SKM-1 treated with dmso at 0.1 percent for 144 hours (cell line): ENCODE results near the gene ZNF124.
"Not testable (repeated sequence)": the region's sequence is repeated elsewhere in the genome, so short reads cannot be mapped to it uniquely, and the experiment has no call there.

ENCODE experiments used
- DNase-seq: peaks from one replicate; lab custom pipeline; 2025; ENCODE audit not compliant: unreplicated experiment; lab: John Stamatoyannopoulos, UW

Gene ZNF124

DNA sequence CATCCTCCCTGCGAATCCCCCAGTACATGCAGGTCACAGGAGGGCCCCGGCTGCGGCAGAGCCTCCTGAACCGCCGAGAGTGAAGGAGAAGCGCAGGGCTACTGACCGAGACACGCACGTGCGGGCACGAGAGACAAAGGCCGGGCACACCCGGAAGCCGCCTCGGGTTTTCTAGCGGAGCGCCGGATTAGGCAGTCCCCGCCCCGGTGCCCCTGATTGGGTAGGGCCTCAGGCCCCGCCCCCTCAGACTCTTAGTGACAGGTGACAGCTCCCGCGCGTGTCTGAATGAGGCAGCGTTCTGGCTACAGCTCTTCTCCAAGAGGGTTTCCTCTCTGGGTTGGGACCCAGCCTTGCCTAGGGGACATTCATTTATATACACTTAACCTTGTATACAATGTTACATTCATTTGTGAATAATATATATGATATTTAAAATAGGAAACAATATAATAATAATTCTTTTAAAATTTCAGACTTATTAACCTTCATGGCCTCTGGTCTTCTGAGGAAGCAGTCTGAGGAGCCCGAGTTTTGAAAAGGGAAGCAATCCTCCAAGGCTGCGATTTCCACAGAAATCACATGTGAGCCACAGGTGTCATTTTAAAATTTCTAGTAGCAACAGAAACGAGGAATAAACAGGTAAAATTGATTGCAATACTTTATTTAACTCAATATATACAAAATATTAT lies at the start of gene ZNF124:
Gene ZNF124, minus strand, starts transcription at position 146 of the 689 bp plus-strand sequence. Its CDS starts 143 bp downstream, at position 3.
- peak; percentile 62 for DNase-seq

DNA sequence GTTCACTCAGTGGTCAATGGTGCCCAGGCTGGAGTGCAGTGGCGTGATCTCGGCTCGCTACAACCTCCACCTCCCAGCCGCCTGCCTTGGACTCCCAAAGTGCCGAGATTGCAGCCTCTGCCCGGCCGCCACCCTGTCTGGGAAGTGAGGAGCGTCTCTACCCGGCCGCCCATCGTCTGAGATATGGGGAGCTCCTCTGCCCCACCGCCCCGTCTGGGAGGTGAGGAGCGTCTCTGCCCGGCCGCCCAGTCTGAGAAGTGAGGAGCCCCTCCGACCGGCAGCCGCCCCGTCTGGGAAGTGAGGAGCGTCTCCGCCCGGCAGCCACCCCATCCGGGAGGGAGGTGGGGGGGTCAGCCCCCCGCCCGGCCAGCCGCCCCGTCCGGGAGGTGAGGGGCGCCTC lies 48.5 kb upstream of the ZNF124 start:
- DNase-seq = not testable (repeated sequence)

DNA sequence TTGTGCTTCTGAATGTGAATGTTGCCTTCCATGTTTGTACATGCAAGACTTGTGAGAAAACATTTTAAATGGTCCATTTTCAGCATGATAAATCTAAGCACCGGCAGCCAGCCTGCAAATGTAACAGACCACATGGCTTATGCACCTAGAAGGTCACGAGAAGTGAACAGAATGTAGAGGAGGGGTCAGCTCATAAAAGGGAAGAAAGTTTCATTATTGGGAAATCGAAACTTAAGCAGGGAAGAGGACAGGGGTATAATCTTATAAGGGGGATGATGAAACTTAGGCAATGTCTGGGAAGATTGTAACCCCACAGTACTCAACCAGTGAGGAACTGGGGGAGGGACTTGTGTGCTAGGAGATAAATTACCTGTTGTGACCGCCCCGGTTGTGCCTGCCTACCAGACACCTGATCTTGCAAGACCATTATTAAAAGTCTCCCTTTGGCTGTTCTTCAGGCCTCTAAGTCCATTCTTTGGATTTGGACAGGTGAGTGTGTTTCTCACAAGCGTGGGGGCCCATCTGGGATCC lies 46.4 kb upstream of the ZNF124 start:
- peak; percentile 17 for DNase-seq

DNA sequence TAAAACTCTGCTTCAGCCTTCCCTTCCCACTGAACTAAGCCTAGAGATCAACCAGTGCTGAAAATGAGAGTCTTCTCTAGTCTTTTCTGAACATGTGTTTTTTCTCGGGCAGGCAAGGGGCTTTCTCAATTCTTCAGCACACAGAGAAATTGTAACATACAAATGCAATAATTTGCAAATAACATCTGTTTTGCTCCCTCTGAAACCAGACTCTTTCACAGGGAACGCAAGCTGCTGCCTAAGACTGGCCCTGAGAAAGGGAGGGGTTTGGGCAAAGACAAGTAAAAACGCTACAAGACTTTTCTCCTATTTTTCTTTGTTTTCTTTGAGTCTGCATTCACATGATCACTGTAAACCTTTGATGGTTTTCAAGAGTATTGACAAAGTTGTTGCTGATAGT lies 44.4 kb upstream of the ZNF124 start:
- DNase-seq = no peak

DNA sequence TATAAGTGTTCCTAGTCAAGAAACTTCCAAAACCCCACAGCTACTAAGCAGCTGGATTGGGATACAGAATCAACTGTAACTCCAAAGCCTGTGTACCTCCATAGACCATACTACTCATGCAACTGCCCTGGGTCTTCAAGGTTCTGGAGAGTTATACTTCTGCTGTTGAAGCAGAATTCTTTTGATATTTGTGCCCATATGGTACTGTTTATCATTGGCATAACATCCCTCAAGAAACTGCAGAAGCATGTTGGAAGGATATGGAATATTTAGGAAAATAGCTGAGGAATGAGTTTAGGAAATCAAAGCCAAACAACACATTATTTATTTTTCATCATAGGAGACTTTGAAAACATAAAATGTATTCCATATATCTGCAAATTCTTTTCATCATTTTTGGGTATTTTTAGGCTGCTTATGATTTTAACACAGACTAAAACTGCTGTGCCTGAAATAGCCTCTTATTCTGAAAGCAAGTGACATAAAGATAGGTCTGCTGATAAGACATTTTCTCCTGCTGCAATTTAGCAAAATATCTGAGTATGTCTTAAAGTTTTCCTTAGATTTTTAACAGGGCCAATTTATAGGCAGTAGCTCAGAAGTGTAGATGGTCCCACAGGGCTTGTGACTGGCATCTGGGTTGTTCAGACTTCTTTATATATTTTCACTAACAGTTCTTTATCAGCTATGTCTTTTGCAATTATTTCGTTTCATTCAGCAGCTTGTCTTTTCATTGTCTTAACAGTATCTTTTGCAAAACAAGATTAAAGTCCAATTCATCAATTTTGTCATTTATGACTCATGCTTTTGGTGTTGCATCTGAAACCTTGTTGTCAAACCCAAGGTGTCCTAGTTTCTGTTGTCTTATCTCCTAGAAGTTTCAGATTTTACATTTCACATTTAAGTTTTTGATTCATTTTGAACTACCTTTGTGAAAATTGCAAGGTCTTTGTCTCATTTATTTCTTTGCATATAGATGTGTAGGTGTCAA lies 41.1 kb upstream of the ZNF124 start:
- no peak for DNase-seq

DNA sequence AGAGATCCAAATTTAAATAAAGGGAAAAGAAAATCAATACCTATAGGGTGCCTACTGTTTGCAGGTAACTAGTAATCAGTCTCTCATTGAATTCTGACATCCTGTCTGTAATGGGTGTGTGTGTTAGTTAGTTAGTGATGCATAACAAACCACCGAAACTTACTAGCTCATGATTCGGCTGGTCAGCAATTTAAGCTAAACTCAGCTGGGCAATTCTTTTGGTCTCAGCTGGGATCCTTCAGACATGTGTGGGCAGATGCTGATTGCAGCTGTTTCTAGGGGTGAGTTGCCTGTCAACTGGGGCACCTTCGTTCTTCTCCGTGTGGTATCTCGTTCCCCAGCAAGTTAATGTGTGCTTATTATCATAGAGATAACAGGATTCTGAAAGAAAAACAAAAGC lies 40.2 kb upstream of the ZNF124 start:
- DNase-seq = no peak

DNA sequence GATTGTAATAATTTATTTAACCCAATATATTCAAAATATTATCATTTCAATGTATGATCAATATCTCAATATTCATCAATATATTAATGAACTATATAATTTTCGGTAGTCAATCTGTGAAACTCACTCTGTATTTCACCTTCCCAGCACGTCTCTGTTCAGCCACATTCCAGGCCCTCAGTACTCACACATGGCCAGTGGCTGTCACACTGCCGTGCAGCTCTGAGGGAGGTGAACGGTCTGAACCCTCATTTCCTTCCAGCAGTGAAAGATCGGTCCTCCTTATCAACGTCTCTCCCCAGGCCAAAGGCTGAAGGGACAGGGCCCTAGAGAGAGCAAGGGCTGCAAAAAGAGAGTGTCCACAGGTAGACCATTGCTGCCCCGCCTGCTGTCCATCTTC lies 39.5 kb upstream of the ZNF124 start:
- DNase-seq = no peak

DNA sequence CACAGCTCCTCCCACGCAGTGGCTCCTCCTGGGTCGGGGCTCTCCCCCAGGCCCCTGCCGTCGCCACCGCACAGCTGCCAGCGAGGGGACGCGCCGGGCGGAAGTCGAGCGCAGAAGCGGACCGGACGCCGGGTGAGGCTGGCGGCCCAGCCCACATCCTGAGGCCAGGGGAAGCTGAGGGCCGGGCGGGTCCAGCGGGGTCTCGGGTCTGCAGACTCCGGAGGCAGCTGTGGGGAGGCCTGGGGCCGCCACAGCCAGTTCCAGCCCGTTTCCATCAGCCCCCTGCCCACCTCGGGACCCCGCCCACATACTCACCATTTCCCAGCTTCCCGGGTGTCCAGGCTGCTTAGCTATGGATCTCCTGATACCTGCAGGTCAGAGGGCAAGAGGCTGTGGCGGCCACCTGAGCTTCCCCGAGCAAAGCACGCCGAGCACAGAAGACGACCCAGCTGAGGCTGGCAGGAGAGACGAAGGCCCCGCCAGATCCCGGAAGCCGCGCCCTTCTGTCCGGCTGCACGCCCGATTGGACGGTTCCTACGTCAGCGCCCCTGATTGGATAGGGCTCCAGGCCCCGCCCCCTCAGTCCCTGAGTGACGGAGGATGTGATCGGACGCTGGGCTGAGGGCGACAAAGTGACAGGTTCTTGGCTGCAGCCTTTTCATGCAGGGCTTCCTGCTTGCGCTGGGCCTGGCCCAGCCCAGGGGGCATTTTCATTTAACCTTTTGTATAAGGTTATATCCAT lies 38.7 kb upstream of the ZNF124 start:
- peak; percentile 99 for DNase-seq

DNA sequence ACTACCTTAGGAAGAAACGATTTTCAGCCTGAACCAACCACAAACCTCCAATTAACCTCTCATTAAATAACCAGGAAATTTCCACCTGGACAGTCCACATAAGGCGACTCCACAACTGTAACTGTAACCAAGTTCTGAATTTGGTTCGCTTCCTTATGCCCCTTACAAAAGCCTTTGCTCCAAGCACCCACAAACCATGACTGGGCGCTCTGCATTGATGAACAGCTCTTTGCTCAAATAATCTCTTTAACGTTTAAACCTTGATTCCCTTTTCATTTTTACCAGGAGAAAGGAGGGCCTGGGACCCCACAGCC lies 38.2 kb upstream of the ZNF124 start:
- DNase-seq = no peak

DNA sequence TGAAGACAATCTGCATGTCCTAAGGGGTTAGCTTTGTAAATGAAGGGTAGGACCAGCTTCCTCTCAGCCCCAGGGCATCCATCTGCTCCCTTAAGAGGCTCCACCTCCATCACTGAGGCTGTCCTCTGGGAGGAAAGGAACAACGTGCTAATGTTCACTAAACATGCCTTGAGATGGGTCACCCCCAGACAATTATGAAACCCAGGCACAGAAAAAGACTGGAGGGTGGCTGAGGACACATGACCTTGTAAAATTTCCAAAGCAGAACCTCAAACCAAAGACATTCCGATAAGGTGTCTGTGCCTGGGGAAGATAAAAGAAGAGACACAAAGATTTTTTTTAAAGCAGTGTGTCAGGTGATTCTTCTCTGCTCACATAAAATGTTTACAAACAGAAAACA lies 37.6 kb upstream of the ZNF124 start:
- no peak for DNase-seq

DNA sequence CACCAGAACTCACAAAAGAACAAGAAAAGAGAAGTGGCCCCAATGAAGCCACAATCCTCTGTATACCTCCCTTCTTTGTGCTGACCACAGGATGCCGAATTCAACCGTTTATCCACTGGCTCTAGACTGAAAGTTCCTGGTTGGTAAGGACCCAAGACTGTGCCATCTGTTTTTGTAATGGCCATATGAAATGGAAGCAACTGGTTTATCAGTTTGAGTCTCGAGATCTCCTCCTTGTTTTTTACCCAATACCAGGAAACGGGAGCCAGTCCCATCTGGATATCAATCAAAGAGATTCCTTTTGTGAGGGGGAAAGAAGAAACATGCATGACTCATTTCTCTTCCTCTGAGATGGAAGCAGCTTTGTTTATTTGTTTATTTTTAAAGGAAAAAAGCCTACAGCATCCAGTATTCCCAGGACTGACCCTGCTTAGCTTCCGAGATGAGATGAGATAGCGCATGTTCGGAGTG lies 32.4 kb upstream of the ZNF124 start:
- peak; percentile 46 for DNase-seq

DNA sequence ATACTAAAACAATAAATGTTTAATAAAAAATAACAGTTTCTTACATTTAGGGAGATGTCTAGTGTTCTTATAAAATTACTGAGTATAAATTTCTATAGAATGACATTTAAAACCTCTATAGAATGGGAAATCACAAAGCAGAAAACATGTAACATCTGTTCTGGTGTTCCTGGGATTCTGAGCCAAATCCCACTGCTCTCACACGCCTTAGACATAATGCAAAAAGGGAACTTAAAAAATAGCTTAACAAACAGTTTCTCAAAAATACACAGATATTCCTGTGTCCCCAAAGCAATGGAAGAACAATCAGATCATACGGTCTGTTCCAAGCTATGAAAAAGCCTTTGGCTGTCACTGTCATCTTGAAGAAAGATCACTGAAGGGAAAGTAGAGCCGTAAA lies 27.0 kb upstream of the ZNF124 start:
- no peak for DNase-seq

DNA sequence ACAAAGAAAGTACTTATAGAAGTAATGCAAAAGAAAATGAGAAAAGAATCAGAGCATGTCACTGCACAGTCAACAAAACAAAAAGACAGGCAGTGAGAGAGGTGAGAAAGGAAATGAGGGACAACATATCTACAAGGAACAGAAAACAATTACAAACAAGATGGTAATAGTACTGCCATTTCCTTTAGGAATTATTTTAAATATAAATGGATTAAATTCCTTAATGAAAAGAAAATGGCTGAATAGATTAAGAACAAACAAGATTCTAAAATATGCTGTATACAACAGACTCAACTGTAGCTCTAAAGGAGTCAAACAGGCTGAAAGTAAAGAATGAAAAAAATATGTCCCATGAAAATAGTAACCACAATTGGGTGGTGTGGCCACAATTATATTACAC lies 22.1 kb upstream of the ZNF124 start:
- no peak for DNase-seq

DNA sequence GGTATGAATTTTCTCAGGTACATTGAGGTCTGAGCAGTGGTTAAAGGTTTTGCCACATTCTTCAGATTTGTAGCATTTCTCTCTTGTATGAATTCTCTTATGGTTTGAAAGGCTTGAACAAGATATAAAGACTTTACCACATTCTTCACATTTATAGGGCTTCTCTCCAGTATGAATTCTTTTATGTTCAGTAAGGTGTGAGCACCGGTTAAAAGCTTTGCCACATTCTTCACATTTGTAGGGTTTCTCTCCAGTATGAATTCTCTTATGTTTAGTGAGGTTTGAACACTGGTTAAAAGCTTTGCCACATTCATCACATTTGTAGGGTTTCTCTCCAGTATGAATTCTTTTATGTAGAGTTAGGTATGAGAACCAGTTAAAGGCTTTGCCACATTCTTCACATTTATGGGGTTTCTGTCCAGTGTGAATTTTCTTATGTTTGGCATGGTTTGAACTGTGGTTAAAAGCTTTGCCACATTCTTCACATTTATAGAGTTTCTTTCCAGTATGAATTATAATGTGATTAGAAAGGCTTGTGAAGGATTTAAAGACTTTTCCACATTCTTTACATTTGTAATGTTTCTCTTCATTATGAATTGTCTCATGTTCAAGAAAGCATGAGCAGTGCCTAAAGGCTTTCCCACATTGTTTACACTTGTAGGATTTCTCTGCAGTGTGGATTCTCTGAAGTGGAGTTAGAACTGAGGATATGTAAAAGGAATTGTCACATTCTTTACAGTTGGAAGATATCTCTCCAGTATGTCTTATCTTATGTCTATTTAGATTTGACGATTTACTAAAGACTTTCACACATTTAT lies 18.4 kb upstream of the ZNF124 start:
- DNase-seq = no peak

DNA sequence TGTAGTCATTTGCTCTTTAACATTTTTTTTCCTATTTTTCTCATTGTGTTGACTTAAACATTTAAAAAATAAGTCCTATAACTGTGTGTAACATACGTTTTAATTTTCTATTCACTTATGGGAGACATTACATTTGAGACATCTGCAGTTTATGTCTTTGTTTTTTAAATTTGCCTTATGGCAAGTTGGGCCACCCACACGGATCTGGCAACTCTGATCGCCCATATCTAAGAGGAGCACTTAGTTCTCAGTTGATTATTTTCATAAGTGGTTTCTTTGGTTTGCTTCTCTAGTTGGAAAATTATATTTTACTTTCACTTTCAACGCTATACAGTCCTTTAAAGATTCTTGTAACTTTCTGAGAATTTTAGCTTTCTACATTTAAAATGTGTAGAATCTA lies 13.8 kb upstream of the ZNF124 start:
- DNase-seq = no peak

DNA sequence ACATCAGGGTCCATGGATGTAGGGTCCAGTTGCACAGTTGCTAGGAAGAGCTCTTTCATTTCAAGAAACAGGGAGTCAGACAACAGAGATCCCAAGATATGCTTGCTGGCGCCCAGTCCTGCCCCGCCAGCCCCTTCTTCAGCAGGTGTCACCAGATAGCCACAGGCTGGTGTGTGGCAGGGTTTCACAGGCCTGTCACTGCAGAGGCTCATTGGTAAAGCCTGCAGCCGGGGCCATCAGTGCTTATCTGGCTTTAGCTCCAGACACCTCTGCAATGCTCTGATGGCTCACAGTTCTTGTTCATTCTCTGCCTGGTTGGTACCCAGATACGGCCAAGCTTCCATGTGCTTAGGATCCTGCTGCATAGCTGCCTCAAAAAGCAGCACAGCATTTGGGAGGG lies 12.4 kb upstream of the ZNF124 start:
- no peak for DNase-seq

DNA sequence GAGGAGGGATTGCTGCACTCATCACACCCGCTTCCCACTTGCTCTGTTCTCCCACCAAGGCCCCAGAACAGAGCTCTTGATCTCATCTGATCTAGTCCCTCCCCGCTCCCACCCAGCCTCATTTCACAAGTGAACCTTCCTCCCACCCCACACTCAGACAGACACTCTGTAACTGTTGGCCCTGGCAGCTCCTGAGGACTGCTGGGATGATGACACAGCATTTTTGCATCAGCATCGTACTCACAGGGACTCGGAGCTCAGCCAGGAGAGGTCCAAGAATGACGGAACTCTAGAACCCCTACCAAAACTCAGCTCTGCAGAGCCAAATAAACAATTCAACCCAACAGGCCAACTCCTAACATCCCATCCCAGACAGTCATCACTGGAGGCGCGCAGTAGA lies 11.2 kb upstream of the ZNF124 start:
- no peak for DNase-seq

DNA sequence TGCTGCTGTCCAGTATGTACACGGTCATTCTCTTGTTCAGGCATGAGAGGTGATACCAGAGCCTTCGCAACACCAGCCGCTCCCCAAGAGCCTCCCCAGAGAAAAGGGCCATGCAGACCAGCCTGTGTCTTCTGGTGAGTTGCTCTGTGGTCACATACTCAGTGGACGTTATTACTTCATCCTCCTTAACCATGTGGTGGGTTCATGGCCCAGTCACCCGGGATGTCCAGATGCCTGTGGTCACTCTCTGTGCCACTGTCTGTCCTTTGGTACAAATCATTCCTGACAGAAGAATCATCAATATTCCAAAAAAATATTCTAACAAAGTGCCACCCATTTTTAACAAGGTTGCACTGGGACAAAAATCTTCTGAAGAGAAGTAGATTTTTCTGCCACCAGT lies 8.8 kb upstream of the ZNF124 start:
- no peak for DNase-seq

DNA sequence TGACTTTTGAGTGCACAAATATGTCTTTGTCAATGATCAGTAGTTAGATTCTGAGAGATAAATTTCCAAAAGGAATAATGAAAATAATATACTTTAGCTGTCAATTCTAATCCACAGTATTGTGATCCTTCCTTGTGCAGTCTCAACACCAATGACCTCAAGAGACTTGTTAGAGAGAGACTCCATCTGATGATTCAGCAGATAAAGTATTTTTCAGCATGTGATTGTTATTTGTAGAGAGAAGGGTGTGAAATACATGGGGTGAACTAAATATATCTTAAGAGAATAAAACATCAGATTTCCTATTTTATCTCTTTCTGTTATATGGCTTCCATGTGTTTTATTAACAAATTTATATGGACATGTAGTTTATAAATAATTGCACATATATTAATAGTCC lies 5.9 kb upstream of the ZNF124 start:
- no peak for DNase-seq

DNA sequence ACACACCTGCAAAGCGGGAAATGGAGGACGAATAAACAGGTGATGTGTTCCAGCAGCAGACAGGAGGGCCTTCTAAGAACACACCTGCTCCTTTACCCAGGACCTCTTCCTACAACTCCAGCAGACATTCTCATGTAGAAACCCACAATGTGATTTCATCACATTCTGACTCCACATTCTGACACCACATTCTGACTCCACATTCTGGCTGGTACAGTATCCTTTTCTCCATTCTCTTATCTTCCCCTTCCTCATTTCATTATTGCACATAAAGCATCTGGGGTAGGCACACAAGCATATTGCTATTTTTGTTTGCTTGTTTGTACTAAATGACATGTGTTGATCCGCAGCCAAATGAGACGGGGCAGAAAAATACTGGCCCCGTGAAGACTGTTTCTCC lies 3.6 kb upstream of the ZNF124 start:
- DNase-seq = peak; percentile 92

DNA sequence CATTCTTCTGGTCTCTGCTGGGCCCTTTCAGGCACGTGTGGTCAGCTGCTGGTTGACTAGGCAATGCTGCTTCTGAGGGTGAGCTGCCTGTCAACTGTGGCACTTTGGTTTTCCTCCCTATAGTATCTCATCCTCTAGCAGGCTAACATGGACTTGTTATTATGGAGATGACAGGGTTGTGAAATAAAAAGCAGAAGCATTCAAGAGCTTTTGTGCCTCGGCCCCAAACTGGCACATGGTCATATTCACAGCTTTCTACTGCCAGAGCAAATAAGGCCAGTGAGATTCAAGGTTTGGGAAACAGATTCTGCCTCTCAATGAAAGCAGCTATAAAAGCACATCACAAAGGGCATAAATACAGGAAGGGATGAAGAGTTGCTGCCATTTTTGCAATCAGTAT lies 1.6 kb upstream of the ZNF124 start:
- DNase-seq = peak; percentile 83
